ENCODE data around the gene HMGXB3.
"Not testable (repeated sequence)": the region's sequence is repeated elsewhere in the genome, so short reads cannot be mapped to it uniquely, and the experiment has no call there.

HMGXB3 gene

GRCh38 chr5:150022681-150023080, 22.1 kb downstream of the HMGXB3 start:
- DNase-seq = no peak

GRCh38 chr5:150023136-150023535, 22.6 kb downstream of the HMGXB3 start:
- no peak for DNase-seq

GRCh38 chr5:150024346-150024984, 23.9 kb downstream of the HMGXB3 start:
- DNase-seq = no peak

GRCh38 chr5:150026682-150027172, 26.2 kb downstream of the HMGXB3 start:
- DNase-seq = no peak

GRCh38 chr5:150028047-150028446, 27.5 kb downstream of the HMGXB3 start:
- not testable (repeated sequence) for DNase-seq

- DNase-seq = no peak
These were observed 32.8 kb downstream of the HMGXB3 start for GRCh38 chr5:150033334-150033733.

- no peak for DNase-seq
These were observed 34.1 kb downstream of the HMGXB3 start for GRCh38 chr5:150034662-150035061.

- no peak for DNase-seq
These were observed 34.8 kb downstream of the HMGXB3 start for GRCh38 chr5:150035139-150035895.

GRCh38 chr5:150036513-150036912, 36.0 kb downstream of the HMGXB3 start:
- DNase-seq = no peak

GRCh38 chr5:150038547-150038946, 38.0 kb downstream of the HMGXB3 start:
- DNase-seq = no peak

GRCh38 chr5:150042459-150042858, 41.9 kb downstream of the HMGXB3 start:
- DNase-seq = no peak

- no peak for DNase-seq
These were observed 43.3 kb downstream of the HMGXB3 start for GRCh38 chr5:150043657-150044328.

GRCh38 chr5:150044329-150044681, 43.8 kb downstream of the HMGXB3 start:
- DNase-seq = no peak

- DNase-seq = no peak
These were observed 44.2 kb downstream of the HMGXB3 start for GRCh38 chr5:150044712-150045111.

- no peak for DNase-seq
These were observed 45.0 kb downstream of the HMGXB3 start for GRCh38 chr5:150045549-150045948.

- DNase-seq = no peak
These were observed 45.5 kb downstream of the HMGXB3 start for GRCh38 chr5:150046031-150046430.

GRCh38 chr5:150050172-150050811, 49.8 kb downstream of the HMGXB3 start:
- DNase-seq = not testable (repeated sequence)

- DNase-seq = no peak
These were observed 51.2 kb downstream of the HMGXB3 start for GRCh38 chr5:150051657-150052195.

GRCh38 chr5:150052226-150052955, 51.9 kb downstream of the HMGXB3 start:
- no peak for DNase-seq

GRCh38 chr5:150052956-150053712, 52.6 kb downstream of the HMGXB3 start:
- no peak for DNase-seq

GRCh38 chr5:150053713-150054392, 53.3 kb downstream of the HMGXB3 start:
- DNase-seq = no peak
